Measurements from ENCODE around the gene LBP.

LBP gene

GRCh38 chr20:38316341-38316740, 29.9 kb upstream of the LBP start:
- ATAC-seq (ENCODE audit: insufficient read depth, low read depth) = no peak
- peaks cover 2% of the 10 kb centered on the region for H3K27me3 ChIP-seq (ENCODE audit: insufficient read depth, low read length, poor library complexity)

DNA sequence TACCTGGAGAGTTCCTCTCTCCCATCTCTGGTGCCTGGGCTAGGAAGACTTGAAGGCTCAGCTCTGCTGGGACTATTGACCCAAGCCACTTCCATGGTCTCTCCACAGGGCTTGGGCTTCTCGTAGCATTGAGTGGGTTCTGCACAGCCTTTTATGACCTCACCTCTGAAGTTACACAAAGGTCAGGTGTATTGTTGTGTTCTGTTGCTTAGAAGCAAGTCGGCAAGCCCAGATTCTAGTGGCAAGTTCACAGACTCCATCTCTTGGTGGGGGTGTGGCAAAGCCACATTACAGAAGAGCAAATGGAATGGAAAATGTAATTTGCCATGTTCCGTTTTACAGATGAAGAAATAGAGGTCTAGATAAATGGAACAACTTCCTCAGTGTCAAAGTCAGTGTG, 28.9 kb upstream of the LBP start:
- no peaks in the 10 kb centered on the region for H3K79me2 ChIP-seq (ENCODE audit: insufficient read depth, low read length)
- H3K4me3 ChIP-seq (ENCODE audit: low read depth in 1 of 2, low read length in 2 of 2) = no peak overlapping the region
- no peaks in the 10 kb centered on the region for H3K4me1 ChIP-seq (ENCODE audit: insufficient read depth, low read length)
- no peaks in the 10 kb centered on the region for H3K9me3 ChIP-seq (ENCODE audit: insufficient read depth, low read length, severe bottlenecking)
- H3K4me2 ChIP-seq (ENCODE audit: insufficient read depth, low read length) = no peak overlapping the region
- no peaks in the 10 kb centered on the region for H3K36me3 ChIP-seq (ENCODE audit: insufficient read depth, low read length)
- no peak overlapping the region for H3K9ac ChIP-seq (ENCODE audit: low read depth, low read length)
- TF ChIP-seq, protein P1, sequence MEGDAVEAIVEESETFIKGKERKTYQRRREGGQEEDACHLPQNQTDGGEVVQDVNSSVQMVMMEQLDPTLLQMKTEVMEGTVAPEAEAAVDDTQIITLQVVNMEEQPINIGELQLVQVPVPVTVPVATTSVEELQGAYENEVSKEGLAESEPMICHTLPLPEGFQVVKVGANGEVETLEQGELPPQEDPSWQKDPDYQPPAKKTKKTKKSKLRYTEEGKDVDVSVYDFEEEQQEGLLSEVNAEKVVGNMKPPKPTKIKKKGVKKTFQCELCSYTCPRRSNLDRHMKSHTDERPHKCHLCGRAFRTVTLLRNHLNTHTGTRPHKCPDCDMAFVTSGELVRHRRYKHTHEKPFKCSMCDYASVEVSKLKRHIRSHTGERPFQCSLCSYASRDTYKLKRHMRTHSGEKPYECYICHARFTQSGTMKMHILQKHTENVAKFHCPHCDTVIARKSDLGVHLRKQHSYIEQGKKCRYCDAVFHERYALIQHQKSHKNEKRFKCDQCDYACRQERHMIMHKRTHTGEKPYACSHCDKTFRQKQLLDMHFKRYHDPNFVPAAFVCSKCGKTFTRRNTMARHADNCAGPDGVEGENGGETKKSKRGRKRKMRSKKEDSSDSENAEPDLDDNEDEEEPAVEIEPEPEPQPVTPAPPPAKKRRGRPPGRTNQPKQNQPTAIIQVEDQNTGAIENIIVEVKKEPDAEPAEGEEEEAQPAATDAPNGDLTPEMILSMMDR (IDR thresholded peaks at IDR 0.05; ENCODE audit: borderline replicate concordance, extremely low read depth, low read length, poor library complexity, severe bottlenecking) = no peak
- no peak for TF ChIP-seq EZH2 (IDR thresholded peaks at IDR 0.05; ENCODE audit: borderline replicate concordance, low read depth, low read length, severe bottlenecking)
- H2AFZ ChIP-seq (ENCODE audit: low read depth, low read length) = no peak overlapping the region
- H3K27ac ChIP-seq (ENCODE audit: low read length) = no peak overlapping the region
- DNase-seq (no peak), ATAC-seq (ENCODE audit: insufficient read depth, low read depth) (no peak)
- no peaks in the 10 kb centered on the region for H3K27me3 ChIP-seq (ENCODE audit: insufficient read depth, low read length, poor library complexity)
- H4K20me1 ChIP-seq (ENCODE audit: insufficient read depth, low read length) = no peaks in the 10 kb centered on the region

More at GRCh38 chr20:38316341-38316740, 29.9 kb upstream of the LBP start:
- Histone ChIP-seq H3K4me2 (ENCODE audit: insufficient read depth, low read length) (no peak overlapping the region), H3K4me1 (ENCODE audit: insufficient read depth, low read length) (no peaks in the 10 kb centered on the region), H3K79me2 (ENCODE audit: insufficient read depth, low read length) (no peaks in the 10 kb centered on the region), H2AFZ (ENCODE audit: low read depth, low read length) (no peak overlapping the region), H3K36me3 (ENCODE audit: insufficient read depth, low read length) (no peaks in the 10 kb centered on the region), H3K27ac (ENCODE audit: low read length) (no peak overlapping the region), H3K9ac (ENCODE audit: low read depth, low read length) (no peak overlapping the region), H4K20me1 (ENCODE audit: insufficient read depth, low read length) (no peaks in the 10 kb centered on the region), H3K9me3 (ENCODE audit: insufficient read depth, low read length, severe bottlenecking) (no peaks in the 10 kb centered on the region), H3K4me3 (ENCODE audit: low read depth in 1 of 2, low read length in 2 of 2) (no peak overlapping the region)
- no peak for DNase-seq
- no peak for TF ChIP-seq EZH2 (IDR thresholded peaks at IDR 0.05; ENCODE audit: borderline replicate concordance, low read depth, low read length, severe bottlenecking)
- TF ChIP-seq, protein P1 (IDR thresholded peaks at IDR 0.05; ENCODE audit: borderline replicate concordance, extremely low read depth, low read length, poor library complexity, severe bottlenecking) = no peak

DNA sequence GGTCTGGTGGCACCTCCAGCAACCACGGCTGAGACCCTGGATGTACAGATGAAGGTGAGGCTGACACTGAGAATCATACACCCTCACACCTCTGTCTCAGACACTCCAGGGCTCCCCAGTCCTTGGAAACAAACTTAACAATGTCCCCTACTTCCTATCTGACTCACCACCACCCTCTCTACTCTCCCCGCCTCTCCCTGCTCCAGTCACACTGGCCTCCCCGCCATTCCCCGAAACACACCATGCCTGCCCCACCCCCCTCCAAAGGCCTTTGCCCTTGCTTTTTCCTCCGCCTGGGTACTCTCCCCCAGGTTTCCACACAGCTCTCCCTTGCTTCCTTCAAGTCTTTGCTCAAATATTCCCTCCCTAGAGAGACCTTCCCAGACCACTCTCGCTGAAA, 26.1 kb upstream of the LBP start:
- Histone ChIP-seq H2AFZ (ENCODE audit: low read depth, low read length) (no peak overlapping the region), H3K9ac (ENCODE audit: low read depth, low read length) (no peak overlapping the region), H3K79me2 (ENCODE audit: insufficient read depth, low read length) (no peaks in the 10 kb centered on the region), H3K27ac (ENCODE audit: low read length) (no peak overlapping the region), H3K4me1 (ENCODE audit: insufficient read depth, low read length) (no peaks in the 10 kb centered on the region), H3K36me3 (ENCODE audit: insufficient read depth, low read length) (no peaks in the 10 kb centered on the region), H4K20me1 (ENCODE audit: insufficient read depth, low read length) (no peaks in the 10 kb centered on the region), H3K27me3 (ENCODE audit: insufficient read depth, low read length, poor library complexity) (peaks cover 10% of the 10 kb centered on the region), H3K4me3 (ENCODE audit: low read depth in 1 of 2, low read length in 2 of 2) (no peak overlapping the region), H3K4me2 (ENCODE audit: insufficient read depth, low read length) (no peak overlapping the region), H3K9me3 (ENCODE audit: insufficient read depth, low read length, severe bottlenecking) (no peaks in the 10 kb centered on the region)
- no peak for TF ChIP-seq EZH2 (IDR thresholded peaks at IDR 0.05; ENCODE audit: borderline replicate concordance, low read depth, low read length, severe bottlenecking)
- TF ChIP-seq, protein P1 (IDR thresholded peaks at IDR 0.05; ENCODE audit: borderline replicate concordance, extremely low read depth, low read length, poor library complexity, severe bottlenecking) = no peak
- DNase-seq (no peak), ATAC-seq (ENCODE audit: insufficient read depth, low read depth) (no peak)

Data from DND-41 (cell line).